Breast epithelium (tissue), 3 donors: ENCODE data around the gene VGLL1.

Experiments used
- POLR2A ChIP-seq: fragments of 450-650 bp; IDR thresholded peaks from one replicate; pipeline ENCODE4 v1.6.1; 2016; ENCODE audit warnings: antibody characterized with exemption, mild to moderate bottlenecking, moderate library complexity
- POLR2AphosphoS5 ChIP-seq, 3 donors: sonication (generic); formaldehyde crosslinking; IDR thresholded peaks; one replicate each; pipeline ENCODE4 v1.6.1; 2017; ENCODE audit warnings: antibody characterized with exemption in 3 of 3
- TF ChIP-seq, protein P1 (sequence below), 3 donors: fragments of 450-650 bp; IDR thresholded peaks; one replicate each; pipeline ENCODE4 v1.5.1; 2016 to 2017; ENCODE audit warnings: antibody characterized with exemption in 3 of 3, mild to moderate bottlenecking in 3 of 3, moderate library complexity in 3 of 3

DNA sequence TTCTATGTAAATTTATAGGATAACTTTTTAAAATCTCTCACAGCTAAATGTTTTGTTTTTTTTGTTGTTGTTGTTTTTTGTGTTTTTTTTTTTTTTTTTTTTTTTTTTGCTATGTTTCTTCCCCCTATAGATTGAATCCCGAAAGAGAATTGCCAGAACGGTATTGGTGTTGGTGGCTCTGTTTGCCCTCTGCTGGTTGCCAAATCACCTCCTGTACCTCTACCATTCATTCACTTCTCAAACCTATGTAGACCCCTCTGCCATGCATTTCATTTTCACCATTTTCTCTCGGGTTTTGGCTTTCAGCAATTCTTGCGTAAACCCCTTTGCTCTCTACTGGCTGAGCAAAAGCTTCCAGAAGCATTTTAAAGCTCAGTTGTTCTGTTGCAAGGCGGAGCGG, 40.2 kb upstream of the VGLL1 start:
- TF ChIP-seq POLR2A (no peak), POLR2AphosphoS5 (IDR thresholded peaks at IDR 0.05) (no peak)
- TF ChIP-seq, protein P1, sequence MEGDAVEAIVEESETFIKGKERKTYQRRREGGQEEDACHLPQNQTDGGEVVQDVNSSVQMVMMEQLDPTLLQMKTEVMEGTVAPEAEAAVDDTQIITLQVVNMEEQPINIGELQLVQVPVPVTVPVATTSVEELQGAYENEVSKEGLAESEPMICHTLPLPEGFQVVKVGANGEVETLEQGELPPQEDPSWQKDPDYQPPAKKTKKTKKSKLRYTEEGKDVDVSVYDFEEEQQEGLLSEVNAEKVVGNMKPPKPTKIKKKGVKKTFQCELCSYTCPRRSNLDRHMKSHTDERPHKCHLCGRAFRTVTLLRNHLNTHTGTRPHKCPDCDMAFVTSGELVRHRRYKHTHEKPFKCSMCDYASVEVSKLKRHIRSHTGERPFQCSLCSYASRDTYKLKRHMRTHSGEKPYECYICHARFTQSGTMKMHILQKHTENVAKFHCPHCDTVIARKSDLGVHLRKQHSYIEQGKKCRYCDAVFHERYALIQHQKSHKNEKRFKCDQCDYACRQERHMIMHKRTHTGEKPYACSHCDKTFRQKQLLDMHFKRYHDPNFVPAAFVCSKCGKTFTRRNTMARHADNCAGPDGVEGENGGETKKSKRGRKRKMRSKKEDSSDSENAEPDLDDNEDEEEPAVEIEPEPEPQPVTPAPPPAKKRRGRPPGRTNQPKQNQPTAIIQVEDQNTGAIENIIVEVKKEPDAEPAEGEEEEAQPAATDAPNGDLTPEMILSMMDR (IDR thresholded peaks at IDR 0.05), result no peak
